GM23248 (cell line): ENCODE data around the gene ARSG. TPM values are rescaled to one million over a fixed set of nuclear protein-coding genes. Genes with fewer than 3 reads are reported as not detected.

Experiments
- DNase-seq: peaks from one replicate; pipeline ENCODE4 v3.0.0-alpha.2; 2015
- H2AFZ ChIP-seq: fragments of 200-600 bp; sonication (generic); 2 replicates; pipeline ENCODE4 v1.6.1; 2016; ENCODE audit warnings: antibody characterized with exemption
- H3F3A ChIP-seq: fragments of 200-600 bp; sonication (generic); 2 replicates; pipeline ENCODE4 v1.6.1; 2016; ENCODE audit warnings: mild to moderate bottlenecking, antibody characterized with exemption, mixed run types; ENCODE audit not compliant: insufficient read depth
- H3K27ac ChIP-seq: fragments of 200-600 bp; sonication (generic); 2 replicates; pipeline ENCODE4 v1.5.1; 2016; ENCODE audit warnings: mild to moderate bottlenecking
- H3K27me3 ChIP-seq: fragments of 200-600 bp; sonication (generic); replicated peaks from 2 replicates; pipeline ENCODE4 v1.6.1; 2016; ENCODE audit warnings: mild to moderate bottlenecking; ENCODE audit not compliant: insufficient read depth
- H3K36me3 ChIP-seq: fragments of 200-600 bp; sonication (generic); 2 replicates; pipeline ENCODE4 v1.6.1; 2016; ENCODE audit warnings: low read depth, mild to moderate bottlenecking
- H3K4me1 ChIP-seq: fragments of 200-600 bp; sonication (generic); 2 replicates; pipeline ENCODE4 v1.6.1; 2016; ENCODE audit warnings: mild to moderate bottlenecking; ENCODE audit not compliant: insufficient read depth
- H3K4me2 ChIP-seq: fragments of 200-600 bp; sonication (generic); one replicate; pipeline ENCODE4 v1.6.1; 2016; ENCODE audit warnings: mild to moderate bottlenecking; ENCODE audit not compliant: unreplicated experiment
- H3K4me3 ChIP-seq: fragments of 200-600 bp; sonication (generic); 2 replicates; pipeline ENCODE4 v1.5.1; 2016; ENCODE audit warnings: mild to moderate bottlenecking
- H3K79me2 ChIP-seq: fragments of 200-600 bp; sonication (generic); 2 replicates; pipeline ENCODE4 v1.6.1; 2016; ENCODE audit warnings: mild to moderate bottlenecking; ENCODE audit not compliant: insufficient read depth
- H3K9ac ChIP-seq: fragments of 200-600 bp; sonication (generic); 2 replicates; pipeline ENCODE4 v1.6.1; 2016; ENCODE audit warnings: mild to moderate bottlenecking
- H3K9me2 ChIP-seq: fragments of 200-600 bp; sonication (generic); 2 replicates; pipeline ENCODE4 v1.6.1; 2016; ENCODE audit warnings: mixed run types, mild to moderate bottlenecking, moderate library complexity; ENCODE audit not compliant: insufficient read depth
- H3K9me3 ChIP-seq: fragments of 200-600 bp; sonication (generic); one replicate; pipeline ENCODE4 v1.6.1; 2017; ENCODE audit warnings: low read depth
- H4K20me1 ChIP-seq: fragments of 200-600 bp; sonication (generic); 2 replicates; pipeline ENCODE4 v1.6.0; 2016; ENCODE audit not compliant: insufficient read depth
- EZH2 ChIP-seq: fragments of 200-600 bp; sonication (generic); IDR thresholded peaks from 2 replicates; pipeline ENCODE4 v1.6.1; 2018; ENCODE audit warnings: antibody characterized with exemption, mild to moderate bottlenecking; ENCODE audit not compliant: insufficient read depth, poor library complexity, severe bottlenecking
- EZH2phosphoT487 ChIP-seq: fragments of 200-600 bp; sonication (generic); IDR thresholded peaks from 2 replicates; pipeline ENCODE4 v1.6.1; 2018; ENCODE audit warnings: antibody characterized with exemption, moderate library complexity, mild to moderate bottlenecking, low read depth; ENCODE audit not compliant: insufficient read depth
- WGBS, 2 experiments: methylation state at CpG; one replicate each; pipeline ENCODE4 v1.1.6; 2015 to 2017; ENCODE audit warnings: low lambda C conversion rate in 2 of 2, low coverage in 1 of 2; ENCODE audit errors: missing lambda C conversion rate in 2 of 2; 5-methylcytosine and 5-hydroxymethylcytosine counted together
- in situ Hi-C: fragments of 300-500 bp; cut with MboI; formaldehyde crosslinking; loops from 2 replicates; pipeline ENCODE4 v1.15.0; 2020
- polyA plus RNA-seq: library from polyadenylated mRNA; unstranded; fragments of >200 nt; fragmentation: Nextera tagmentation; extraction: Ambion mirVana; gene quantifications from 2 replicates; pipeline ENCODE4 v1.2.1, GENCODE V29; 2016
- total RNA-seq: library from RNA; depleted of rRNA; stranded (reverse); fragments of >200 nt; shearing (Covaris generic); gene quantifications from 2 replicates; pipeline ENCODE4 v1.2.3, GENCODE V29; 2014

ARSG gene
- total and polyA plus RNA-seq, 2 experiments from 2014 or later: 2.8 to 5.6 TPM

GRCh38 chr17:68322630-68323029 lies 31.3 kb downstream of the ARSG start:
- TF ChIP-seq EZH2phosphoT487 (no peak), EZH2 (no peak)
- WGBS, 2 experiments: 65 to 71% methylated on average over 3 of the region's 3 CpGs

GRCh38 chr17:68324114-68324513 lies 32.8 kb downstream of the ARSG start:
- Histone ChIP-seq H3K79me2 (no peaks in the 10 kb centered on the region), H3K4me3 (no peak overlapping the region), H3K4me1 (no peaks in the 10 kb centered on the region), H4K20me1 (no peaks in the 10 kb centered on the region), H3K9ac (no peak overlapping the region), H3K27ac (no peak overlapping the region), H3K9me3 (no peaks in the 10 kb centered on the region), H2AFZ (no peak overlapping the region), H3K4me2 (no peak overlapping the region), H3K9me2 (no peaks in the 10 kb centered on the region), H3K27me3 (no peaks in the 10 kb centered on the region), H3F3A (no peaks in the 10 kb centered on the region), H3K36me3 (no peaks in the 10 kb centered on the region)
- WGBS, 2 experiments: 76 to 79% methylated on average over 10 of the region's 10 CpGs
- in situ Hi-C loops: no loop called here
- TF ChIP-seq EZH2phosphoT487 (no peak), EZH2 (no peak)
- DNase-seq: peak; percentile 14

More at GRCh38 chr17:68322630-68323029, 31.3 kb downstream of the ARSG start:
- in situ Hi-C loops: no loop called here
- Histone ChIP-seq H4K20me1 (no peaks in the 10 kb centered on the region), H3K9ac (no peak overlapping the region), H3K79me2 (no peaks in the 10 kb centered on the region), H3K4me3 (no peak overlapping the region), H2AFZ (no peak overlapping the region), H3K36me3 (no peaks in the 10 kb centered on the region), H3K4me2 (no peak overlapping the region), H3K9me3 (no peaks in the 10 kb centered on the region), H3K4me1 (0 out of 2 replicates have a peak, but pooled peaks cover 4% of the 10 kb centered on the region), H3F3A (0 out of 2 replicates have a peak, but pooled peaks cover 4% of the 10 kb centered on the region), H3K27ac (no peak overlapping the region), H3K27me3 (no peaks in the 10 kb centered on the region), H3K9me2 (no peaks in the 10 kb centered on the region)
- peak; percentile 4 for DNase-seq

GRCh38 chr17:68324654-68325336 lies 33.5 kb downstream of the ARSG start:
- TF ChIP-seq EZH2 (no peak), EZH2phosphoT487 (no peak)
- H3K27ac ChIP-seq: no peak overlapping the region
- H4K20me1 ChIP-seq: no peaks in the 10 kb centered on the region
- no peak overlapping the region for H3K4me3 ChIP-seq
- H3F3A ChIP-seq: no peaks in the 10 kb centered on the region
- H3K79me2 ChIP-seq: no peaks in the 10 kb centered on the region
- no peaks in the 10 kb centered on the region for H3K27me3 ChIP-seq
- in situ Hi-C loops: no loop called here
- no peak overlapping the region for H2AFZ ChIP-seq
- no peak overlapping the region for H3K9ac ChIP-seq
- no peaks in the 10 kb centered on the region for H3K36me3 ChIP-seq
- H3K4me2 ChIP-seq: no peak overlapping the region
- WGBS, 2 experiments: 93 to 95% methylated on average over 8 of the region's 8 CpGs
- H3K4me1 ChIP-seq: no peaks in the 10 kb centered on the region
- no peaks in the 10 kb centered on the region for H3K9me2 ChIP-seq
- no peaks in the 10 kb centered on the region for H3K9me3 ChIP-seq
- no peak for DNase-seq

- Histone ChIP-seq H3K4me2 (no peak overlapping the region), H3K79me2 (no peaks in the 10 kb centered on the region), H2AFZ (no peak overlapping the region), H3K4me3 (no peak overlapping the region), H3K36me3 (no peaks in the 10 kb centered on the region), H3K27me3 (no peaks in the 10 kb centered on the region), H3K27ac (no peak overlapping the region), H3K9ac (no peak overlapping the region), H3K9me2 (no peaks in the 10 kb centered on the region), H3K4me1 (no peaks in the 10 kb centered on the region), H3F3A (no peaks in the 10 kb centered on the region), H3K9me3 (no peaks in the 10 kb centered on the region), H4K20me1 (no peaks in the 10 kb centered on the region)
- WGBS, 2 experiments: 69 to 71% methylated on average over 5 of the region's 5 CpGs
- in situ Hi-C loops: no loop called here
- DNase-seq: no peak
- TF ChIP-seq EZH2 (no peak), EZH2phosphoT487 (no peak)
These were observed 34.7 kb downstream of the ARSG start for GRCh38 chr17:68325961-68326360.

- DNase-seq: peak; percentile 38
- H3F3A ChIP-seq: no peaks in the 10 kb centered on the region
- H3K9me3 ChIP-seq: no peaks in the 10 kb centered on the region
- no peaks in the 10 kb centered on the region for H3K4me1 ChIP-seq
- no peak overlapping the region for H3K4me3 ChIP-seq
- in situ Hi-C loops: no loop called here
- no peaks in the 10 kb centered on the region for H3K27me3 ChIP-seq
- H3K4me2 ChIP-seq: no peak overlapping the region
- no peaks in the 10 kb centered on the region for H3K36me3 ChIP-seq
- H3K27ac ChIP-seq: no peak overlapping the region
- no peak overlapping the region for H2AFZ ChIP-seq
- H3K9ac ChIP-seq: no peak overlapping the region
- H3K9me2 ChIP-seq: no peaks in the 10 kb centered on the region
- 54 to 55% methylated on average over 5 of the region's 5 CpGs for WGBS, 2 experiments
- TF ChIP-seq EZH2: no peak
- TF ChIP-seq EZH2phosphoT487: no peak
- no peaks in the 10 kb centered on the region for H3K79me2 ChIP-seq
- no peaks in the 10 kb centered on the region for H4K20me1 ChIP-seq
These were observed 35.4 kb downstream of the ARSG start for GRCh38 chr17:68326681-68327080.
